ENCODE measurements around the gene NAP1L4. TPM values are rescaled to one million over a fixed set of nuclear protein-coding genes. Genes with fewer than 3 reads are reported as not detected.

NAP1L4 gene
- total RNA-seq, 1 experiment from 2014 or later: 189 TPM

- no peak for TF ChIP-seq PRDM15 (CRISPR knock-in tag; IDR thresholded peaks at IDR 0.05)
- no peak for TF ChIP-seq PREB (CRISPR knock-in tag; IDR thresholded peaks at IDR 0.05; ENCODE audit: borderline replicate concordance)
- no peak for TF ChIP-seq ATF2 (CRISPR knock-in tag; IDR thresholded peaks at IDR 0.05; ENCODE audit: borderline replicate concordance, low read depth)
- no peak for TF ChIP-seq PRRX2 (CRISPR knock-in tag; IDR thresholded peaks at IDR 0.05)
Observed at GRCh38 chr11:2951231-2952110, 40.7 kb downstream of the NAP1L4 start (continued).

- H3K4me3 Mint-ChIP-seq: no peak overlapping the region
- H3K9me3 Mint-ChIP-seq: no peaks in the 10 kb centered on the region
- ChIA-PET CTCF (no interaction called here), POLR2A (no interaction called here)
- H3K27me3 Mint-ChIP-seq (ENCODE audit: low read depth): no peaks in the 10 kb centered on the region
- H3K4me1 Mint-ChIP-seq: peaks cover 25% of the 10 kb centered on the region
- no peak for TF ChIP-seq ZNF425 (CRISPR knock-in tag; conservative IDR thresholded peaks at IDR 0.05)
- no peak for TF ChIP-seq NFATC4 (CRISPR knock-in tag; IDR thresholded peaks at IDR 0.05)
- TF ChIP-seq SMAD3 (CRISPR knock-in tag; IDR thresholded peaks at IDR 0.05; ENCODE audit: borderline replicate concordance): no peak
- no peak for TF ChIP-seq ATF2 (CRISPR knock-in tag; IDR thresholded peaks at IDR 0.05; ENCODE audit: borderline replicate concordance, low read depth)
- TF ChIP-seq NFYB (CRISPR knock-in tag; conservative IDR thresholded peaks at IDR 0.05; ENCODE audit: low read depth): no peak
- TF ChIP-seq STAT6 (CRISPR knock-in tag; conservative IDR thresholded peaks at IDR 0.05; ENCODE audit: low read depth): no peak
- H3K36me3 Mint-ChIP-seq: peaks cover 79% of the 10 kb centered on the region
- H3K27ac Mint-ChIP-seq: no peak overlapping the region
- ATAC-seq (no peak), DNase-seq (ENCODE audit: low spot score) (no peak)
Observed at GRCh38 chr11:2950825-2951224, 41.3 kb downstream of the NAP1L4 start.

Data from WTC11 (cell line).